ENCODE measurements around the gene GABPA. TPM values are rescaled to one million over a fixed set of nuclear protein-coding genes. Genes with fewer than 3 reads are reported as not detected.
"Not testable (repeated sequence)": the region's sequence is repeated elsewhere in the genome, so short reads cannot be mapped to it uniquely, and the experiment has no call there.

The GABPA gene
- total RNA-seq = 10 to 100 TPM; 14.9 to 35.9 TPM

DNA sequence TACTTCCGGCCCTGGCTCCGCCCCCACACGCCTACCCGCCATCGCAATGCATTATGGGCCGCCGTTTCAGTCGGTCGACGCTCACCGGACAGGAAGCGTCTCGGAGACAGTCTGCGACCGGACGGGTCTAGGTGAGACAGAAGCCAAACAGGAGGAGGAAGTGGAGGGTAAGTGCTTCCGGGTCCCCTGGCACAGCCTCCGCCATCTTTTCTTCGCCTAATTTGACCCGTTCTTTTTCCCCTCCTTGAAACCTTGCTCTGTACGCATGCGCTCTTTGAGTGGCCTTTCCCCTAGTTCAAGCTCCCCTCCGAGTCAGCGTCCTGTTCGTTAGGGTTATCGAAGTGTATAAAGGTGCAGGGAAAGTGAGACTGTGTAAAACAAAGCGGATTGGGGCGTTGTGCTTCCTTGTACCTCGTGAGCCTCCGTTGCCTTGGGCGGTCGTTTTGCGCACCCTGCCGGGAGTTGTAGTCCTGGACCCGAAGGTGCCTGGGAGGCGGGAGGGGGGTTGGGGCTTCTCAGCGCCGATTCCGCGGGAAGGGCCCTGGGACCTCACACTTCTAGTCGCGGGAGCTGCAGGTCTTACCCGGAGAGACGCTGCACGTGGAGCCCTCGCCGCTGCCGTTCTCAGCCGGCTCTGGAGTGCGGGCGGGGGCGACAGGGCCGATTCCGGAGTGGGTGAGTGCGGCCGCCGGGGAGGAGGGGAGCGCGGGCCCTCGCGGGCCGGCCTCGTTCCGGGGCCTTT is at the start of gene GABPA, which contains the start of gene ATP5PF:
TSS of gene GABPA (plus strand) at position 69 of the 742 bp plus-strand sequence. CDS start 6,627 bp downstream, outside the sequence.
TSS of gene ATP5PF (minus strand) at position 1 of the 742 bp plus-strand sequence. CDS start 5,110 bp downstream, outside the sequence.
- H3K9me3 ChIP-seq = no peaks in the 10 kb centered on the region
- DNase-seq (ENCODE audit: low spot score) = peak; percentile 89
- peak within 1 kb of the TSS; percentile 93 for H3K4me3 ChIP-seq
- H3K36me3 ChIP-seq = peaks cover 1% of the 10 kb centered on the region
- no peaks in the 10 kb centered on the region for H3K27me3 ChIP-seq (replicated peaks; ENCODE audit: insufficient read depth)
- peak; percentile 97 for ATAC-seq (ENCODE audit: insufficient number of reproducible peaks, low FRiP score, low read depth)
- TF ChIP-seq, protein P1, sequence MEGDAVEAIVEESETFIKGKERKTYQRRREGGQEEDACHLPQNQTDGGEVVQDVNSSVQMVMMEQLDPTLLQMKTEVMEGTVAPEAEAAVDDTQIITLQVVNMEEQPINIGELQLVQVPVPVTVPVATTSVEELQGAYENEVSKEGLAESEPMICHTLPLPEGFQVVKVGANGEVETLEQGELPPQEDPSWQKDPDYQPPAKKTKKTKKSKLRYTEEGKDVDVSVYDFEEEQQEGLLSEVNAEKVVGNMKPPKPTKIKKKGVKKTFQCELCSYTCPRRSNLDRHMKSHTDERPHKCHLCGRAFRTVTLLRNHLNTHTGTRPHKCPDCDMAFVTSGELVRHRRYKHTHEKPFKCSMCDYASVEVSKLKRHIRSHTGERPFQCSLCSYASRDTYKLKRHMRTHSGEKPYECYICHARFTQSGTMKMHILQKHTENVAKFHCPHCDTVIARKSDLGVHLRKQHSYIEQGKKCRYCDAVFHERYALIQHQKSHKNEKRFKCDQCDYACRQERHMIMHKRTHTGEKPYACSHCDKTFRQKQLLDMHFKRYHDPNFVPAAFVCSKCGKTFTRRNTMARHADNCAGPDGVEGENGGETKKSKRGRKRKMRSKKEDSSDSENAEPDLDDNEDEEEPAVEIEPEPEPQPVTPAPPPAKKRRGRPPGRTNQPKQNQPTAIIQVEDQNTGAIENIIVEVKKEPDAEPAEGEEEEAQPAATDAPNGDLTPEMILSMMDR (IDR thresholded peaks at IDR 0.05) = no peak
- peaks cover 20 to 35% of the 10 kb centered on the region in 2 donors for H3K4me1 ChIP-seq (ENCODE audit: control insufficient read depth in 1 of 2, low read depth in 2 of 2)
- peak within 1 kb of the TSS; percentile 93 to 98 for H3K27ac ChIP-seq

DNA sequence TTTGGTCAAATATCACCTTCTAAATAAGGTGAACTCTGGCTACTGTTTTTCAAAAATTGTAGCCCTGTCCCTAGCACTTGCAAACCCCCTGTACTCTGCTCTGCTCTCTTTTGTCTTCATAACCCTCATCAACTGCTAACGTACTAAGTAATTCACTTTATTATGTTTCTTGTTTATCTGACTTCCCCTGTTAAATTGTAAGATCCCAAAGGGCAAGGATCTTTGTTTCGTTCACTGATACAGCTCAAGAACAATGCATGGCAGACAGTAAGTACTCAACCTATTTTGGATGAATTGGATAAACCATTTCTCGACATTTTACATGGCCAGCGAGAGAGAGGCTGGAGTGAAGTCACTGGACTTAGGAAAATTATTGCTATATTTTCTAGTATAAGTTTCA is 47.0 kb upstream of the GABPA start:
- Histone ChIP-seq H3K27ac (no peak overlapping the region), H3K27me3 (replicated peaks; ENCODE audit: insufficient read depth) (no peaks in the 10 kb centered on the region), H3K36me3 (no peaks in the 10 kb centered on the region), H3K4me3 (no peak overlapping the region), H3K9me3 (no peaks in the 10 kb centered on the region), H3K4me1 (ENCODE audit: control insufficient read depth in 1 of 2, low read depth in 2 of 2) (peaks cover 10 to 13% of the 10 kb centered on the region in 2 donors)
- TF ChIP-seq, protein P1 (IDR thresholded peaks at IDR 0.05) = no peak
- ATAC-seq (ENCODE audit: insufficient number of reproducible peaks, low FRiP score, low read depth) (no peak), DNase-seq (ENCODE audit: low spot score) (no peak)

DNA sequence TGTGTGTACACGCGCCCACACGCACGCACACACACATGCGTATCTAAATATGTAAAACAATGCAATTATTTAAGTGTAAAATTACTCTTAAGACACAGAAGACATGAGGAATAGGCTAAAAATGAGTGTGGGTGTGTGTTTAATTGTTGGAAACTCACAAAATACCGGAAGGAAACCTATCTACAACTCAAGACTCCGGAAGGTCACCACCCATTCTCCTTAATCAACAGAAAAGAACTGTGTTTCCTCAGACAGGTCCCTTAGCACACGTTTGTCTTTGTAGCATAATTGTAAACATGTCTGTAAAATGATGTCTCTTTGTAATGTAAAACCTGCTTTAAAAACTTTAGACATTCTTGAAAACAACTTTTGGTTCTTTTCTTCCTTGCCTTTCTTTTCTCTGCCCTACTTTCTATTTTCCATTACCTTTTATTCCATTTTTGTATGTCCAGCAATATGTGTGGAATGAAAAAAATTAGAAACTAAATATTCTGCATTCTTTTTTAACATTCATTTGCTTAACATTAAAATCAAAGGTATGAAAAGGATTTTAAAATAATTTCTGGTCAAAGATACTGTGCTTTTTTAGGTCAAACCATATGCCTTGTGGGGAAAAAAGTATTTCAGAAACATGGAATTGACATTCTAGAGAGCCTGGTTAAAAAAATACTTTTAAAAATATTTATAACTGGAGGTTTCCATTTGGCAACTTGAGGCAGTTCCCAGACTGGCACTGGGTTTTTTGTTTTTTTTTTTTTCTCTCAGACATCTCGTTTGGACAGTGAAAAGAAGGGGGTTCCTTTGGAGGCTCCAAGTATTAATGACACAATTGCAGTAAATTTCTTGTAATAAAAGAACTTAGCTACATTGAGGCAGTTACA is 46.3 kb upstream of the GABPA start:
- TF ChIP-seq, protein P1 (IDR thresholded peaks at IDR 0.05) = no peak
- H3K4me3 ChIP-seq = no peak overlapping the region
- no peaks in the 10 kb centered on the region for H3K36me3 ChIP-seq
- no peak for ATAC-seq (ENCODE audit: insufficient number of reproducible peaks, low FRiP score, low read depth)
- no peaks in the 10 kb centered on the region for H3K9me3 ChIP-seq
- DNase-seq (ENCODE audit: low spot score) = no peak
- H3K27ac ChIP-seq = peak overlapping the region in 1 of 2 donors; percentile 63
- peaks cover 10 to 13% of the 10 kb centered on the region in 2 donors for H3K4me1 ChIP-seq (ENCODE audit: control insufficient read depth in 1 of 2, low read depth in 2 of 2)
- no peaks in the 10 kb centered on the region for H3K27me3 ChIP-seq (replicated peaks; ENCODE audit: insufficient read depth)

DNA sequence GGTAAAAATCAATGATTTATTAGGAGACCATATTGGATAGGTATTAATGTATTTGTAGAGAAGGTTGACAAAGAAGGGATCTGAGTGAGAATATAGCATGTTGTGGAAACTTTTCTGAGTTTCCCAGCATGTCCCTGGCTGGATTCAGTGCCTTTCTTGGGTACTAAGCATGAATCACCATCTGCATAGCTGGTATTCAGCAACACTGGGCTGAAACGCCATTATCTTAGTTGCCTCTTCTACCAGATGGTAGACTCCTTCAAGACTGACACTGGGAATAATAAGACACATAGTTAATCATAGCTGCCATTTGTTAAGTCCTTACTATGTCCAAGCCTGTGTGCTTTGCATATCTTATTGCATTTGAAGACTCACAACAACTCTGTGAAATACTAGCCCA is 45.5 kb upstream of the GABPA start:
- H3K27ac ChIP-seq = peak overlapping the region in 1 of 2 donors; percentile 63
- TF ChIP-seq, protein P1 (IDR thresholded peaks at IDR 0.05) = no peak
- H3K36me3 ChIP-seq = no peaks in the 10 kb centered on the region
- DNase-seq (ENCODE audit: low spot score) = no peak
- H3K4me1 ChIP-seq (ENCODE audit: control insufficient read depth in 1 of 2, low read depth in 2 of 2) = peaks cover 10 to 13% of the 10 kb centered on the region in 2 donors
- ATAC-seq (ENCODE audit: insufficient number of reproducible peaks, low FRiP score, low read depth) = no peak
- no peak overlapping the region for H3K4me3 ChIP-seq
- no peaks in the 10 kb centered on the region for H3K9me3 ChIP-seq
- H3K27me3 ChIP-seq (replicated peaks; ENCODE audit: insufficient read depth) = no peaks in the 10 kb centered on the region

DNA sequence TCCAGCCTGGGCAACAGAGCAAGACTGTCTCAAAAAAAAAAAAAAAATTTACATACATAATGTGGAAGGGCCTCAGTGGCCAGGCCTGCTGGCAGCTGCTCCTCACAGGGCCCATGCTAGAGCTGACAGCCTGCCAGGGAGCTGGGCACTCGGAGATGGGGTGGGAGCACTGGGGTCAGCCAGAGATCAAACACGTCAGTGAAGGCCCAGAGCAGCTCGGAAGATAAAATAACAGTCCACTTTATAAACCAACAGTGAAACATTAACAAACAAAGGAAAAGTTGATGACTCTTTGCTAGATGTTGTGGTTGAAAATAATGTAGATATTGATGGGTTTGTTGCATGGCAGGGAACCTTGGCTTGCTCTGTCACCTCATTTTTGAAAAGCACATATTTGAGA is 42.8 kb upstream of the GABPA start:
- DNase-seq (ENCODE audit: low spot score) = no peak
- H3K36me3 ChIP-seq = no peaks in the 10 kb centered on the region
- TF ChIP-seq, protein P1 (IDR thresholded peaks at IDR 0.05) = no peak
- no peak overlapping the region for H3K27ac ChIP-seq
- H3K9me3 ChIP-seq = no peaks in the 10 kb centered on the region
- H3K27me3 ChIP-seq (replicated peaks; ENCODE audit: insufficient read depth) = no peaks in the 10 kb centered on the region
- ATAC-seq (ENCODE audit: insufficient number of reproducible peaks, low FRiP score, low read depth) = no peak
- no peak overlapping the region for H3K4me3 ChIP-seq
- peaks cover 10 to 13% of the 10 kb centered on the region in 2 donors for H3K4me1 ChIP-seq (ENCODE audit: control insufficient read depth in 1 of 2, low read depth in 2 of 2)

DNA sequence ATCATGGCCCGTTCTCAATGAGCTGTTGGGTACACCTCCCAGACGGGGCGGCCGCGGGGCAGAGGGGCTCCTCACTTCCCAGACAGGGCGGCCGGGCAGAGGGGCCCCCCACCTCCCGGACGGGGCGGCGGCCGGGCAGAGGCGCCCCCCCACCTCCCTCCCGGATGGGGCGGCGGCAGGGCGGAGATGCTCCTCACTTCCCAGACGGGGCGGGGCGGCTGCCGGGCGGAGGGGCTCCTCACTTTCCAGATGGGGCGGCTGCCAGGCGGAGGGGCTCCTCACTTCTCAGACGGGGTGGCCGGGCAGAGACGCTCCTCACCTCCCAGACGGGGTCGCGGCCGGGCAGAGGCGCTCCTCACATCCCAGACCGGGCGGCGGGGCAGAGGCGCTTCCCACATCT is 39.3 kb upstream of the GABPA start:
- not testable (repeated sequence) for DNase-seq (ENCODE audit: low spot score); ATAC-seq (ENCODE audit: insufficient number of reproducible peaks, low FRiP score, low read depth); H3K36me3 ChIP-seq; H3K4me1 ChIP-seq (ENCODE audit: control insufficient read depth in 1 of 2, low read depth in 2 of 2); H3K27me3 ChIP-seq (replicated peaks; ENCODE audit: insufficient read depth); H3K27ac ChIP-seq; H3K9me3 ChIP-seq; H3K4me3 ChIP-seq

Data from thoracic aorta (tissue), 2 donors.